ENCODE results near the gene KIDINS220.

GRCh38 chr2:8819194-8819593 lies 18.2 kb downstream of the KIDINS220 start:
- TF ChIP-seq POLR2A (IDR thresholded peaks at IDR 0.05; ENCODE audit: borderline replicate concordance, extremely low read depth, insufficient read depth, insufficient read length) (no peak), FOSL1 (IDR thresholded peaks at IDR 0.05; ENCODE audit: low read depth) (no peak), RAD21 (IDR thresholded peaks at IDR 0.05; ENCODE audit: low read depth) (no peak), CTCF (IDR thresholded peaks at IDR 0.05 in 2 of 3, conservative IDR thresholded peaks at IDR 0.05 in 1 of 3; ENCODE audit: borderline replicate concordance in 1 of 3, insufficient read depth in 1 of 3, low read depth in 2 of 3, low read length in 2 of 3) (no peak), ELF1 (IDR thresholded peaks at IDR 0.05; ENCODE audit: borderline replicate concordance, low read depth) (no peak)
